H54 (cell line): Measurements from ENCODE around the gene RPS15.

Experiments
- DNase-seq: peaks from one replicate; pipeline ENCODE4 v3.0.0; 2011; ENCODE audit warnings: low spot score, mixed read lengths; ENCODE audit not compliant: insufficient read length
- FAIRE-seq: peaks from 3 replicates; lab custom pipeline; 2011; peaks lifted over from hg19 to GRCh38; lab: Jason Lieb, UNC
- POLR2A ChIP-seq: IDR thresholded peaks from 2 replicates; pipeline ENCODE4 v1.6.1; 2011; ENCODE audit warnings: low read depth, mild to moderate bottlenecking, low read length

The RPS15 gene

DNA sequence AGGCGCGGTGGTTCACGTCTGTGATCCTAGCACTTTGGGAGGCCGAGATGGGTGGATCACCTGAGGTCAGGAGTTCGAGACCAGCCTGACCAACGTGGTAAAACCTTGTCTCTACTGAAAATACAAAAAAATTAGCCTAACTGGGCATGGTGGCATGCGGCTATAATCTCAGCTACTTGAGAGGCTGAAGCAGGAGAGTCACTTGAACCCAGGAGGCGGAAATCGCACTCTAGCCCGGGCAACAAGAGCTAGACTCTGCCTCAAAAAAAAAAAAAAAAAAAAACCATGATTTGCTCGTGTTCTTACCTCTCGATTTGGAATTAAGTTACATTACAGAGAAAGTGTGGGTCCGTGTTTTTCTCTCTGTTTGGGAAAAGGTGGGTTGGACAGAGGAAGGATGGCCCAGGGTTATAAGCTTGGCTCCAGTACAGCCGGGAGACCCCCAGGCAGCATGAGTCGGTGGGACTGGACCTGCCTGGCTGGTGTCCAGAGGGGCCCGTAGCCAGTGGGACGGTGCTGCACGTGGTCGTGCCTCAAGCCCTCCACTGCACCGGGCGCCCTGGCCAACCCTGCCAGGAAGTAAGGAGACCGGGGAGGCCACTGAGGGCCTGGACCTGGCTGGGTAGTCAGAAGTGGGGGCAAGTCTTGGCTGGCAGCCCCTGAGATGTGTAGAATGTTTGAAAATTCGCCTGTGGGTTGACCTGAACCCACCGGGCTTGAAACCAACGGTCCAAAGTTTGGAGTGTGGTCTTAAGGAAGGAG is 3.7 kb downstream of the RPS15 start:
- no peak for DNase-seq
- no peak for FAIRE-seq
- TF ChIP-seq POLR2A, result no peak

- no peak for FAIRE-seq
Observed at GRCh38 chr19:1445185-1445931, 7.2 kb downstream of the RPS15 start.

GRCh38 chr19:1445932-1446712 is 7.9 kb downstream of the RPS15 start:
- no peak for TF ChIP-seq POLR2A
- DNase-seq (peak; percentile 92), FAIRE-seq (no peak)

More at GRCh38 chr19:1445185-1445931, 7.2 kb downstream of the RPS15 start:
- DNase-seq, result peak; percentile 95
- no peak for TF ChIP-seq POLR2A

- FAIRE-seq (no peak), DNase-seq (no peak)
Observed at GRCh38 chr19:1446713-1447481, 8.7 kb downstream of the RPS15 start.

DNA sequence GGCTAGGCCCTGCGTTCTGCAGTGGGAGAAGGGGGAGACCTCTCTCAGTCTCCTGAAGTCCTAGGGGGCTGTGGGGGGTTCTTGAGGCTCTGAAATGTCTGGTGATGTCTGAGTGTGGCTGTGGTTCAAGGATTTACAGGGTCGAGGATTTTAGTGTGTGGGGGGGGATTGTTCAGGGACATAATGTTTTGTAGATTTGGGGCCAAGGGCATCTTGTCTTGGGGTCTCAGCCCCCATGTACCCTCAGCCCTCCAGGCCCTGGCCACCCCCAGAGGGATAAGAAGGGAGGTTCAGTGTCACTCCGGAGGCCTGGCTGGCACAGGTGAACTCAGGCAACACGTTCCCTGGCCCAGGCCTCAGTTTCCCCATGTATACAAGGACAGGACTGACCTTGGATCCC is 9.3 kb downstream of the RPS15 start:
- TF ChIP-seq POLR2A, result no peak
- FAIRE-seq, result no peak
- DNase-seq, result no peak

More at GRCh38 chr19:1446713-1447481, 8.7 kb downstream of the RPS15 start:
- no peak for TF ChIP-seq POLR2A

DNA sequence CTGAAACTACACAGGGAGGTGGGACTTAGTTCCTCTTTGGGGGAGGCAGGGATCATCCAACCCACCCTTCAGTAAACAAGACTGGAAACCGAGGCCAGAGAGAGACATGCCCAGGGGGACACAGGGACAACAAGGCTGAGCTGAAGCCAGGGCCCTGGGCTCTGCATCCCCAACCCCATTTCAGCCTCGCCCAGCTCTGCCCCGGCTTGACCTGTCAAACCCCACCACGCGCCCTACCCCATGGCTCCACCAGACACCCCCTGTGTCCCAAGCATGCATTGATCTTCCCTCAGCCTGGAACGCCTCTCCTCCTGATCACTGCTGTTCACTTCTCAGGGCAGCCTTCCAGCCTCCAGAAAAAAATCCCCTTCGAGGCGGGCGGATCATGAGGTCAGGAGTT is 9.7 kb downstream of the RPS15 start:
- no peak for TF ChIP-seq POLR2A
- DNase-seq (no peak), FAIRE-seq (no peak)

DNA sequence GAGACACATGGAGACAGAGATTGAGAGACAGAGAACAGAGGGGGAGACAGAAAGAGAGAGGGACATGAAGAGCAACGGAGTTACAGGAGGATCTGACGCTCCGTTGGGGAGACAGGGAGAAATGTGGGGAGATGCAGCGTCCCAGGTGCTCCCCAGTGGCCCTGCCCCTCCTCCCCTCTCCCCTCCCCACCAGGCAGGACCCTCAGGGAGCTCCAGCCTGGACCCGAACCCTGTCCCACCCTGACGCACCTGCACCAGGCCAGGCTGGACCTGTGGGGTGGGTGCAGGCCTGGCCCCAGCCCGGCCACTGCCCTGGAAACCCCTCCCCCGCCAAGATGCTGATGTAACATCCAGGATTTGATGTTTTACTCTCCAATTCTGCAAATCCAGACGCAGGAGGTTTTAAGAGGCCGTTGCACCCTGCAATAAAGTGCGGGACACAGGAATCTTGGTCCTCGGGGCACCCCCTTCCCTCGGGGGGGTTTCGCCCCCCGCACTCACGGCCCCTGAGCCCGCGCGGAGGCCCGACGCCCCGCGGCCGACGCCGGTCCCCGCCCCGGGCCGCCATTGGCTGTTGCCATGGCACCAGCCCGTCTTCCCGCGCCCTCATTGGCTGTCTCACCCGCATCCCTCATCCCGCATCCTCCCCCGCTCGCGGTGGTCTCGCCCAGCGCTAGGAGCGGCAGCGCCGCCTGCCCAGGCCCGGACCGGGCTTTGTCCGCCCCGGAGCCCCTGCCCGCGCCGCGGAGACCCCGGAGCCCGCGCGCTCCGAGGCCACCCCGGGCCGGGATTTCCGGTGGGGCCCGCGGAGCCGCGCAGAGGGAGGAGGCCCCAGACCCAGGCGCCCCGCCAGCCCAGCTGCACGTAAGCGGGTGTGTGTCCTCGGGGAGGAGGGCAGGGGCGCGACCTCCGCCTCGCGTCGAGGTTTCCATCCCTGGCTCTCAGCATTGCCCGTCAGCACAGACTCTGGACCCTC is 11.6 kb downstream of the RPS15 start, which contains the start of gene APC2:
Gene APC2 (plus strand): TSS at position 655 of the 976 bp plus-strand sequence. CDS start 2,881 bp downstream, outside the sequence.
- TF ChIP-seq POLR2A, result no peak
- FAIRE-seq, result no peak
- no peak for DNase-seq

DNA sequence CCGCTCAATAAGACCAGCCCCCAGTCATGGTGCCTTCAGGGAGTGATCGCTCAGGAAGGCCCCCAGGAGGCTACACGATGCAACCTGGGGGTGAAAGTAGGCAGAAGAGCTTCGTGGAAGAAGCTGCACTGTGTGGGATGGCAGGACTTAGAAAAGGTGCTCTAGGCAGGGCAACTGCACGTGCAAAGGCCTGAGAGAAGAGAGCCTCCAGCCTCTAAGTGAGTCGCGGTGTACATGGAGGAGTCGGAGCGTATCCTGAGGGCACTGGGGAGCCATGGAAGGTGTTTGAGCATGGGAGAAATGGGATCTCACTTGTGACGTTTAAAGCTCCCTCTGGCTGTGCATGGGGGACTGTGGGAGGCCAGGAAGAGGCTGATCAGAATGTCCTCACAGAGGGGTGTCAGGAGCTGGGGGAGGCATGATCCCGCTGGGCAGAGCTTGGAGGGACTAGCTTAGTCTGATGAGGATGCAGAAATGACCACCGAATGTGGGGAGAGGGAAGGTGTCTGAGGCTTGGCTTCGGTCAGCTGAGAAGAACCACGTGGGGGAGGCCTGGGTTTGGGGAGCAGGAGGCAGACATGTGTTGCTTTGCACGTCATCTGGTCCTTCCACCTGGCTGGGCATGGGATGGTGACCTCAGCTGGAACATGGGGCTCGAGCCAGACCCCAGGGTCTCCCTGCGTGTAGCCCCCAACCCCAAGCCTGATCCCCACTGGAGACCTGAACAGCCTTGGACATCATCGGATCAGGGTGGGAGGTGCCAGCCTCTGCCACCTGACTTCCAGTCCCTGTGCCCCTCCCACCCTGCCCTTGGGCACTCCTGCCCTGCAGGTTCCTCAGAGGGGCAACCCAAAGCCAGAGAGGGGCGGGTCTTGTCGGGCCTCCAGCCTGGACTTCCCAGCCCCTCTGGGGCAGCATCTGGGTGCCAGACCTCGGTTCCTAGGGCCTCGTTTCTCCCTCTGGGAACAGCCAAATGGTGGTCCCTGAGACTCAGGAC is 12.8 kb downstream of the RPS15 start:
- FAIRE-seq, result no peak
- no peak for TF ChIP-seq POLR2A
- no peak for DNase-seq

- DNase-seq (no peak), FAIRE-seq (no peak)
- TF ChIP-seq POLR2A, result no peak
Observed at GRCh38 chr19:1451916-1452801, 14.0 kb downstream of the RPS15 start.

GRCh38 chr19:1452802-1453524 is 14.8 kb downstream of the RPS15 start:
- peak; percentile 58 for DNase-seq
- no peak for FAIRE-seq
- no peak for TF ChIP-seq POLR2A
